GM23338 (cell line): Measurements from ENCODE around the gene KLRF2. TPM values are rescaled to one million over a fixed set of nuclear protein-coding genes. Genes with fewer than 3 reads are reported as not detected.

Experiments
- ATAC-seq: fragments of 200-7000 bp; cut with Tn5 transposase; 3 replicates; pipeline ENCODE4 v1.9.1; 2020
- DNase-seq: peaks from one replicate; pipeline ENCODE4 v3.0.0-alpha.2; 2015; ENCODE audit warnings: low spot score
- H2AFZ ChIP-seq: fragments of 200-600 bp; sonication (generic); 2 replicates; pipeline ENCODE4 v1.8.0; 2016; ENCODE audit warnings: antibody characterized with exemption, mild to moderate bottlenecking, moderate library complexity
- H3F3A ChIP-seq: fragments of 200-600 bp; sonication (generic); replicated peaks from 2 replicates; pipeline ENCODE4 v1.8.0; 2017; ENCODE audit warnings: antibody characterized with exemption, mixed run types, low read depth
- H3K27ac ChIP-seq: fragments of 200-600 bp; sonication (generic); 2 replicates; pipeline ENCODE4 v1.6.1; 2016; ENCODE audit warnings: low read depth
- H3K27me3 ChIP-seq: fragments of 200-600 bp; sonication (generic); 2 replicates; pipeline ENCODE4 v1.8.0; 2016; ENCODE audit warnings: mild to moderate bottlenecking, mixed run types, moderate library complexity; ENCODE audit not compliant: insufficient read depth
- H3K36me3 ChIP-seq: fragments of 200-600 bp; sonication (generic); 2 replicates; pipeline ENCODE4 v1.8.0; 2016; ENCODE audit warnings: mild to moderate bottlenecking; ENCODE audit not compliant: insufficient read depth
- H3K4me1 ChIP-seq: fragments of 200-600 bp; sonication (generic); 2 replicates; pipeline ENCODE4 v1.8.0; 2016; ENCODE audit warnings: mild to moderate bottlenecking, moderate library complexity; ENCODE audit not compliant: insufficient read depth
- H3K4me2 ChIP-seq: fragments of 200-600 bp; sonication (generic); 2 replicates; pipeline ENCODE4 v1.7.1; 2017; ENCODE audit warnings: mixed run types
- H3K4me3 ChIP-seq: fragments of 200-600 bp; sonication (generic); 2 replicates; pipeline ENCODE4 v1.6.1; 2016; ENCODE audit warnings: mixed run types
- H3K79me2 ChIP-seq: fragments of 200-600 bp; sonication (generic); replicated peaks from 2 replicates; pipeline ENCODE4 v1.8.0; 2017; ENCODE audit warnings: mild to moderate bottlenecking; ENCODE audit not compliant: insufficient read depth
- H3K9me2 ChIP-seq: fragments of 200-600 bp; sonication (generic); 2 replicates; pipeline ENCODE4 v1.8.0; 2017; ENCODE audit not compliant: insufficient read depth
- H4K20me1 ChIP-seq: fragments of 200-600 bp; sonication (generic); replicated peaks from 2 replicates; pipeline ENCODE4 v1.8.0; 2017; ENCODE audit warnings: mild to moderate bottlenecking; ENCODE audit not compliant: insufficient read depth
- H3K27ac Mint-ChIP-seq: 2 replicates; pipeline ENCODE4 v1.8.0; 2020; ENCODE audit warnings: inconsistent platforms, mild to moderate bottlenecking, moderate library complexity, mixed read lengths
- H3K27me3 Mint-ChIP-seq: 3 replicates; pipeline ENCODE4 v1.8.0; 2022; ENCODE audit warnings: low read depth, mild to moderate bottlenecking, moderate library complexity, mixed read lengths, inconsistent platforms; ENCODE audit not compliant: insufficient read depth, poor library complexity
- H3K36me3 Mint-ChIP-seq: 3 replicates; pipeline ENCODE4 v1.8.0; 2021; ENCODE audit warnings: low read depth, mild to moderate bottlenecking, inconsistent platforms, moderate library complexity, mixed read lengths
- H3K4me1 Mint-ChIP-seq: 3 replicates; pipeline ENCODE4 v1.8.0; 2020; ENCODE audit warnings: mild to moderate bottlenecking, inconsistent platforms, mixed read lengths
- H3K4me3 Mint-ChIP-seq: 3 replicates; pipeline ENCODE4 v1.8.0; 2021; ENCODE audit warnings: moderate library complexity, mild to moderate bottlenecking, inconsistent platforms, mixed read lengths
- H3K9me3 Mint-ChIP-seq: 3 replicates; pipeline ENCODE4 v1.8.0; 2020; ENCODE audit warnings: moderate library complexity, mild to moderate bottlenecking, inconsistent platforms, mixed read lengths
- CREB1 ChIP-seq: fragments of 250-450 bp; sonication (Bioruptor Pico); IDR thresholded peaks from 2 replicates; pipeline ENCODE4 v1.5.0; 2020; ENCODE audit warnings: low read depth, mild to moderate bottlenecking, moderate library complexity
- CTCF ChIP-seq, 2 experiments: fragments of 200-600 bp in 1 of 2; sonication (generic) in 1 of 2; conservative IDR thresholded peaks; 2 replicates each; pipeline versions ENCODE4 v1.5.1 to v1.6.1; 2016 to 2017; ENCODE audit warnings: antibody characterized with exemption in 2 of 2, low read depth in 2 of 2, mild to moderate bottlenecking in 2 of 2, moderate library complexity in 1 of 2
- ETS1 ChIP-seq: IDR thresholded peaks from 2 replicates; pipeline ENCODE4 v1.6.1; 2016; ENCODE audit warnings: antibody characterized with exemption
- EZH2 ChIP-seq: fragments of 200-600 bp; sonication (generic); IDR thresholded peaks from one replicate; pipeline ENCODE4 v1.8.0; 2017; ENCODE audit warnings: antibody characterized with exemption, mild to moderate bottlenecking, low read depth; ENCODE audit not compliant: unreplicated experiment
- EZH2phosphoT487 ChIP-seq: fragments of 200-600 bp; sonication (generic); IDR thresholded peaks from one replicate; pipeline ENCODE4 v1.8.1; 2018; ENCODE audit warnings: antibody characterized with exemption; ENCODE audit not compliant: unreplicated experiment
- NANOG ChIP-seq: IDR thresholded peaks from 2 replicates; pipeline ENCODE4 v1.6.1; 2016; ENCODE audit warnings: antibody characterized with exemption, borderline replicate concordance
- POLR2AphosphoS5 ChIP-seq: IDR thresholded peaks from 2 replicates; pipeline ENCODE4 v1.6.1; 2016; ENCODE audit warnings: antibody characterized with exemption, low read depth
- REST ChIP-seq: IDR thresholded peaks from one replicate; pipeline ENCODE4 v1.6.1; 2018; ENCODE audit warnings: antibody characterized with exemption; ENCODE audit not compliant: unreplicated experiment
- ZNF114 ChIP-seq: fragments of 250-450 bp; sonication (Bioruptor Pico); IDR thresholded peaks from 2 replicates; pipeline ENCODE4 v1.5.0; 2020; ENCODE audit warnings: mild to moderate bottlenecking, moderate library complexity
- ZNF331 ChIP-seq: fragments of 250-450 bp; sonication (Bioruptor Pico); IDR thresholded peaks from 2 replicates; pipeline ENCODE4 v1.5.0; 2020; ENCODE audit warnings: low read depth, mild to moderate bottlenecking, moderate library complexity
- ZNF462 ChIP-seq: fragments of 250-450 bp; sonication (Bioruptor Pico); IDR thresholded peaks from 2 replicates; pipeline ENCODE4 v1.5.0; 2020; ENCODE audit warnings: mild to moderate bottlenecking, moderate library complexity
- polyA plus RNA-seq: library from polyadenylated mRNA; unstranded; fragments of >200 nt; fragmentation: Nextera tagmentation; extraction: Ambion mirVana; gene quantifications from 2 replicates; pipeline ENCODE4 v1.2.1, GENCODE V29; 2016
- total RNA-seq: library from RNA; depleted of rRNA; stranded (reverse); fragments of >200 nt; shearing (Covaris generic); gene quantifications from 2 replicates; pipeline ENCODE4 v1.2.3, GENCODE V29; 2014

Gene KLRF2
- total and polyA plus RNA-seq, 2 experiments from 2014 or later, result not detected

- Histone ChIP-seq H3K27me3 (no peaks in the 10 kb centered on the region), H3F3A (no peaks in the 10 kb centered on the region), H4K20me1 (no peaks in the 10 kb centered on the region), H3K9me2 (no peaks in the 10 kb centered on the region), H3K27ac (no peak overlapping the region), H3K4me3 (no peak overlapping the region), H3K79me2 (no peaks in the 10 kb centered on the region), H2AFZ (no peak overlapping the region), H3K4me2 (no peak overlapping the region), H3K4me1 (no peaks in the 10 kb centered on the region), H3K36me3 (no peaks in the 10 kb centered on the region)
- H3K9me3 Mint-ChIP-seq, result peaks cover 7% of the 10 kb centered on the region
- ATAC-seq (no peak), DNase-seq (no peak)
- H3K4me3 Mint-ChIP-seq, result no peak overlapping the region
- 0 out of 3 replicates have a peak, but pooled peaks cover 5% of the 10 kb centered on the region for H3K36me3 Mint-ChIP-seq
- TF ChIP-seq CTCF (conservative IDR thresholded peaks at IDR 0.05; ENCODE audit: low read depth in 2 of 2) (no peak), NANOG (no peak), REST (no peak), ETS1 (no peak), EZH2 (no peak), EZH2phosphoT487 (no peak), CREB1 (CRISPR knock-in tag) (no peak), ZNF331 (CRISPR knock-in tag) (no peak), POLR2AphosphoS5 (no peak), ZNF114 (no peak), ZNF462 (CRISPR knock-in tag) (no peak)
- H3K27ac Mint-ChIP-seq, result no peak overlapping the region
- no peaks in the 10 kb centered on the region for H3K27me3 Mint-ChIP-seq
- H3K4me1 Mint-ChIP-seq, result no peaks in the 10 kb centered on the region
These were observed 38.2 kb downstream of the KLRF2 start for GRCh38 chr12:9919443-9919842.
